Fibroblast of lung (primary cell): ENCODE measurements around the gene PLCG1.

ENCODE experiments used
- CTCF ChIP-seq, 2 donors: IDR thresholded peaks in 1 of 2; conservative IDR thresholded peaks in 1 of 2; 1 replicate in 1 of 2; 2 replicates in 1 of 2; pipeline ENCODE4 v1.5.1; 2011 to 2012; ENCODE audit warnings: low read length in 2 of 2, control low read depth in 1 of 2, inconsistent platforms in 1 of 2, low read depth in 1 of 2, mild to moderate bottlenecking in 1 of 2
- EZH2 ChIP-seq: IDR thresholded peaks from 2 replicates; pipeline ENCODE4 v1.5.1; 2012; ENCODE audit warnings: low read length, control low read depth, mild to moderate bottlenecking; ENCODE audit errors: missing control alignments

DNA sequence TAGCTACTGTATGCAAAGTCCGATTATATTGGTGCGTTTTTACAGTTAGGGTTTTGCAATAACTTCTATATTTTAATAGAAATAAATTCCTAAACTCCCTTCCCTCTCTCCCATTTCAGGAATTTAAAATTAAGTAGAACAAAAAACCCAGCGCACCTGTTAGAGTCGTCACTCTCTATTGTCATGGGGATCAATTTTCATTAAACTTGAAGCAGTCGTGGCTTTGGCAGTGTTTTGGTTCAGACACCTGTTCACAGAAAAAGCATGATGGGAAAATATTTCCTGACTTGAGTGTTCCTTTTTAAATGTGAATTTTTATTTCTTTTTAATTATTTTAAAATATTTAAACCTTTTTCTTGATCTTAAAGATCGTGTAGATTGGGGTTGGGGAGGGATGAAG lies 13.7 kb upstream of the PLCG1 start:
- TF ChIP-seq EZH2 (no peak), CTCF (conservative IDR thresholded peaks at IDR 0.05 in 1 of 2, IDR thresholded peaks at IDR 0.05 in 1 of 2; ENCODE audit: low read depth in 1 of 2, low read length in 2 of 2) (no peak)
